ENCODE results near the gene CPNE1. TPM values are rescaled to one million over a fixed set of nuclear protein-coding genes. Genes with fewer than 3 reads are reported as not detected.

Gene CPNE1
- total and polyA plus RNA-seq, 10 of the 15 experiments (the other 5 are each of a cell fraction or from before 2014, with no cell fraction given), result 84.9 to 209 (median 146) TPM

- TF ChIP-seq NRF1 (conservative IDR thresholded peaks at IDR 0.05; ENCODE audit: low read depth, low read length) (no peak), RFX5 (IDR thresholded peaks at IDR 0.05; ENCODE audit: low read depth, low read length) (no peak), BMI1 (IDR thresholded peaks at IDR 0.05; ENCODE audit: borderline replicate concordance) (no peak), ELK1 (IDR thresholded peaks at IDR 0.05; ENCODE audit: low read depth, low read length) (no peak), CHD1 (IDR thresholded peaks at IDR 0.05; ENCODE audit: low read depth, low read length) (no peak), SPI1 (IDR thresholded peaks at IDR 0.05; ENCODE audit: borderline replicate concordance, insufficient read depth, low read depth, low read length) (no peak), DPF2 (IDR thresholded peaks at IDR 0.05) (no peak; the same call in 1 of the 2 replicates), ASH2L (IDR thresholded peaks at IDR 0.05; ENCODE audit: borderline replicate concordance, low read depth) (no peak), NBN (IDR thresholded peaks at IDR 0.05) (peak; percentile 94), SUZ12 (IDR thresholded peaks at IDR 0.05; ENCODE audit: unreplicated experiment) (no peak), MEF2A (IDR thresholded peaks at IDR 0.05; ENCODE audit: insufficient read depth, low read depth, low read length) (no peak), HDAC2 (IDR thresholded peaks at IDR 0.05) (no peak), NFIC (IDR thresholded peaks at IDR 0.05; ENCODE audit: low read depth, low read length) (no peak), CEBPZ (IDR thresholded peaks at IDR 0.05; ENCODE audit: low read depth, low read length) (no peak), MTA2 (IDR thresholded peaks at IDR 0.05; ENCODE audit: low read depth) (no peak), SREBF2 (IDR thresholded peaks at IDR 0.05; ENCODE audit: low read length) (no peak), BCLAF1 (IDR thresholded peaks at IDR 0.05) (no peak), GABPA (IDR thresholded peaks at IDR 0.05; ENCODE audit: low read depth) (no peak), MAX (IDR thresholded peaks at IDR 0.05; ENCODE audit: low read depth, low read length) (no peak), TCF12 (IDR thresholded peaks at IDR 0.05; ENCODE audit: low read depth, low read length) (peak; percentile 76; the same call in 1 of the 2 replicates), SREBF1 (IDR thresholded peaks at IDR 0.05; ENCODE audit: low read length) (no peak), TCF3 (IDR thresholded peaks at IDR 0.05; ENCODE audit: borderline replicate concordance, insufficient read depth, low read depth, low read length) (0 out of 2 replicates have a peak, but pooled peaks have one; percentile 55), MYC (IDR thresholded peaks at IDR 0.05; ENCODE audit: insufficient read depth, insufficient read length, insufficient replicate concordance, low read length, severe bottlenecking) (no peak), SMARCA5 (IDR thresholded peaks at IDR 0.05) (peak; percentile 93)
Measured at GRCh38 chr20:35616465-35617396, 48.0 kb downstream of the CPNE1 start (continued).

All from GM12878 (cell line).